Measurements from ENCODE around the gene FBXW5. TPM values are rescaled to one million over a fixed set of nuclear protein-coding genes. Genes with fewer than 3 reads are reported as not detected.

Gene FBXW5
- polyA plus RNA-seq, 3 donors: 85.3 to 117 (median 92.7) TPM

GRCh38 chr9:136971746-136972145 lies 27.2 kb upstream of the FBXW5 start:
- DNase-seq: no peak
- Mint-ChIP-seq H3K4me1 (peaks cover 22% of the 10 kb centered on the region), H3K9me3 (no peaks in the 10 kb centered on the region), H3K36me3 (no peaks in the 10 kb centered on the region), H3K27me3 (ENCODE audit: low read depth in 3 of 3) (peaks cover 8 to 28% (median 10%) of the 10 kb centered on the region in 3 donors), H3K4me3 (no peak overlapping the region), H3K27ac (no peak overlapping the region)
- WGBS (ENCODE audit: insufficient coverage): 96% methylated on average over 12 of the region's 14 CpGs
- Histone ChIP-seq H4K20me1 (ENCODE audit: insufficient read depth, low read length) (no peaks in the 10 kb centered on the region), H2AFZ (ENCODE audit: insufficient read depth, low read depth, low read length, poor library complexity, severe bottlenecking) (no peak overlapping the region), H3K27ac (ENCODE audit: low read depth in 1 of 2, low read length in 2 of 2) (no peak overlapping the region), H3K4me3 (replicated peaks in 1 of 3; ENCODE audit: low read depth in 2 of 3, low read length in 3 of 3) (no peak overlapping the region), H3K9me3 (replicated peaks in 1 of 2; ENCODE audit: control insufficient read depth in 1 of 2, insufficient read depth in 1 of 2, low read length in 2 of 2) (no peaks in the 10 kb centered on the region), H3K4me2 (replicated peaks; ENCODE audit: extremely low read depth, low read length, poor library complexity, severe bottlenecking) (no peak overlapping the region), H3K79me2 (ENCODE audit: insufficient read depth, low read length) (no peaks in the 10 kb centered on the region), H3K4me1 (ENCODE audit: control insufficient read depth in 1 of 2, insufficient read depth in 2 of 2, low read length in 2 of 2) (peaks cover 17 to 30% of the 10 kb centered on the region in 2 donors), H3K9ac (ENCODE audit: insufficient read depth, low read length, poor library complexity, severe bottlenecking) (no peak overlapping the region), H3K36me3 (replicated peaks in 1 of 2; ENCODE audit: control insufficient read depth in 1 of 2, insufficient read depth in 2 of 2, low read length in 2 of 2) (no peaks in the 10 kb centered on the region), H3K27me3 (ENCODE audit: control insufficient read depth in 2 of 2, insufficient read depth in 2 of 2, low read length in 2 of 2) (peaks cover 0 to 9% of the 10 kb centered on the region in 2 donors)
- intact Hi-C loops (cut with micrococcal nuclease): no loop called here
- no peak for TF ChIP-seq CTCF (IDR thresholded peaks at IDR 0.05)

GRCh38 chr9:136970361-136970760 lies 25.8 kb upstream of the FBXW5 start:
- H4K20me1 ChIP-seq (ENCODE audit: insufficient read depth, low read length): no peaks in the 10 kb centered on the region
- peaks cover 11 to 27% (median 13%) of the 10 kb centered on the region in 3 donors for H3K27me3 Mint-ChIP-seq (ENCODE audit: low read depth in 3 of 3)
- H3K27ac ChIP-seq (ENCODE audit: low read depth in 1 of 2, low read length in 2 of 2): no peak overlapping the region
- no peak overlapping the region for H3K4me2 ChIP-seq (replicated peaks; ENCODE audit: extremely low read depth, low read length, poor library complexity, severe bottlenecking)
- H3K4me1 ChIP-seq (ENCODE audit: control insufficient read depth in 1 of 2, insufficient read depth in 2 of 2, low read length in 2 of 2): peaks cover 14 to 26% of the 10 kb centered on the region in 2 donors
- no peaks in the 10 kb centered on the region for H3K27me3 ChIP-seq (ENCODE audit: control insufficient read depth in 2 of 2, insufficient read depth in 2 of 2, low read length in 2 of 2)
- no peak overlapping the region for H3K9ac ChIP-seq (ENCODE audit: insufficient read depth, low read length, poor library complexity, severe bottlenecking)
- no peak overlapping the region for H3K4me3 ChIP-seq (replicated peaks in 1 of 3; ENCODE audit: low read depth in 2 of 3, low read length in 3 of 3)
- no peak for TF ChIP-seq CTCF (IDR thresholded peaks at IDR 0.05)
- no peaks in the 10 kb centered on the region for H3K9me3 ChIP-seq (replicated peaks in 1 of 2; ENCODE audit: control insufficient read depth in 1 of 2, insufficient read depth in 1 of 2, low read length in 2 of 2)
- peaks cover 21% of the 10 kb centered on the region for H3K4me1 Mint-ChIP-seq
- WGBS (ENCODE audit: insufficient coverage): 88% methylated on average over 5 of the region's 11 CpGs
- no peaks in the 10 kb centered on the region for H3K36me3 ChIP-seq (replicated peaks in 1 of 2; ENCODE audit: control insufficient read depth in 1 of 2, insufficient read depth in 2 of 2, low read length in 2 of 2)
- no peak overlapping the region for H2AFZ ChIP-seq (ENCODE audit: insufficient read depth, low read depth, low read length, poor library complexity, severe bottlenecking)
- no peak overlapping the region for H3K27ac Mint-ChIP-seq
- no peak overlapping the region for H3K4me3 Mint-ChIP-seq
- H3K36me3 Mint-ChIP-seq: no peaks in the 10 kb centered on the region
- DNase-seq: no peak
- H3K9me3 Mint-ChIP-seq: no peaks in the 10 kb centered on the region
- intact Hi-C loops (cut with micrococcal nuclease): no loop called here
- H3K79me2 ChIP-seq (ENCODE audit: insufficient read depth, low read length): no peaks in the 10 kb centered on the region
